Cardiac muscle cell (in vitro differentiated cells and primary cell): Measurements from ENCODE around the gene DPYSL4. TPM values are rescaled to one million over a fixed set of nuclear protein-coding genes. Genes with fewer than 3 reads are reported as not detected.
"Not testable (repeated sequence)": the region's sequence is repeated elsewhere in the genome, so short reads cannot be mapped to it uniquely, and the experiment has no call there.

ENCODE experiments used
- DNase-seq, 2 donors: peaks; one replicate each; pipeline versions ENCODE4 v3.0.0 to v3.0.0-alpha.2; 2010 to 2017; ENCODE audit warnings: low read depth in 1 of 2, low spot score in 1 of 2
- H3K27ac ChIP-seq: fragments of 200-600 bp; sonication (generic); 2 replicates; pipeline ENCODE4 v1.5.1; 2016
- H3K27me3 ChIP-seq: fragments of 200-600 bp; sonication (generic); 2 replicates; pipeline ENCODE4 v1.6.0; 2016; ENCODE audit warnings: control low read depth
- H3K36me3 ChIP-seq: fragments of 200-600 bp; sonication (generic); 2 replicates; pipeline ENCODE4 v1.5.1; 2016; ENCODE audit warnings: control low read depth
- H3K4me1 ChIP-seq: fragments of 200-600 bp; sonication (generic); 2 replicates; pipeline ENCODE4 v1.8.1; 2017; ENCODE audit warnings: low read depth, mild to moderate bottlenecking, mixed run types
- H3K4me3 ChIP-seq: fragments of 200-600 bp; sonication (generic); 2 replicates; pipeline ENCODE4 v1.5.1; 2016; ENCODE audit warnings: mild to moderate bottlenecking
- H3K9me3 ChIP-seq: fragments of 200-600 bp; sonication (generic); 2 replicates; pipeline ENCODE4 v1.5.1; 2017; ENCODE audit warnings: low read depth, mild to moderate bottlenecking, control low read depth
- CTCF ChIP-seq: IDR thresholded peaks from 2 replicates; pipeline ENCODE4 v1.5.1; 2012; ENCODE audit warnings: low read depth, mild to moderate bottlenecking, low read length
- polyA plus RNA-seq: library from polyadenylated mRNA; unstranded; fragments of >200 nt; fragmentation: Nextera tagmentation; extraction: Ambion mirVana; gene quantifications from 2 replicates; pipeline ENCODE4 v1.2.1, GENCODE V29; 2016
- total RNA-seq: library from RNA; depleted of rRNA; stranded (reverse); fragments of >200 nt; gene quantifications from 2 replicates; pipeline ENCODE4 v1.2.3, GENCODE V29; 2016

Gene DPYSL4
- total and polyA plus RNA-seq, 2 experiments from 2014 or later = 12.5 to 30.3 TPM

- H3K27me3 ChIP-seq, DNase-seq, H3K27ac ChIP-seq, H3K9me3 ChIP-seq, H3K4me3 ChIP-seq, H3K36me3 ChIP-seq: not testable (repeated sequence)
- H3K4me1 ChIP-seq = peaks cover 16% of the 10 kb centered on the region
Observed at GRCh38 chr10:132160834-132161622, 25.7 kb upstream of the DPYSL4 start.

DNA sequence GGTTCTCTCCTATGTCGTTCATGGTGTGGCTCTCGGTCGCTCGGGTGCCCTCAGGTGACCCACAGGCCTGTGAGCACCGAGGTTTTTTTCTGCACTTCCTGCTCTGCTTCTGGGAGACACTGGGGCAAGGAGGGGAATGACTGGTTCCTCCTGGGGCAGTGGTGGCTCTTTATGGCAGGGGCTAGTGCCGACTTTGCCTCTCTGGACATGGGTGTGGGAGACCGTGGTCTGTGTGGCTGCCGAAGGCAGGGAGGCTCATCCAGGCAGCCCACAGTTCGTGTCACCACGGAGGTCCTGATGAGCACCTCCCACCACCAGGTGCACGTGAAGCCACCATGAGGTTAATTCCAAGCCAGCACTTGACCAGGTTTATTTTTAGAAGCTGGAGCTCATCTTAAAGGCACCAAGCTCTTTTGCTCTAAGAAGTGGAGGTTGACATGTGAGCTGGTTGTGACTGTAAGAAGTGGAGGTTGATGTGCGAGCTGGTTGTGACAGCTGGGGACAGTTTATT is 24.7 kb upstream of the DPYSL4 start:
- Histone ChIP-seq H3K27me3 (no peaks in the 10 kb centered on the region), H3K27ac (no peak overlapping the region), H3K36me3 (no peaks in the 10 kb centered on the region), H3K9me3 (no peaks in the 10 kb centered on the region), H3K4me3 (no peak overlapping the region), H3K4me1 (peaks cover 16% of the 10 kb centered on the region)
- TF ChIP-seq CTCF = no peak
- peak in 1 of 2 donors; percentile 55 for DNase-seq

- Histone ChIP-seq H3K27me3 (no peaks in the 10 kb centered on the region), H3K4me3 (no peak overlapping the region), H3K4me1 (peaks cover 16% of the 10 kb centered on the region), H3K9me3 (no peaks in the 10 kb centered on the region), H3K36me3 (no peaks in the 10 kb centered on the region), H3K27ac (no peak overlapping the region)
- no peak for TF ChIP-seq CTCF
- no peak for DNase-seq
Observed at GRCh38 chr10:132162590-132163277, 24.0 kb upstream of the DPYSL4 start.

- H3K4me1 ChIP-seq = peaks cover 16% of the 10 kb centered on the region
- no peak for TF ChIP-seq CTCF
- H3K27ac ChIP-seq = no peak overlapping the region
- no peaks in the 10 kb centered on the region for H3K36me3 ChIP-seq
- H3K4me3 ChIP-seq = no peak overlapping the region
- peak in 1 of 2 donors; percentile 64 for DNase-seq
- no peaks in the 10 kb centered on the region for H3K9me3 ChIP-seq
- no peaks in the 10 kb centered on the region for H3K27me3 ChIP-seq
Observed at GRCh38 chr10:132163278-132163765, 23.4 kb upstream of the DPYSL4 start.

DNA sequence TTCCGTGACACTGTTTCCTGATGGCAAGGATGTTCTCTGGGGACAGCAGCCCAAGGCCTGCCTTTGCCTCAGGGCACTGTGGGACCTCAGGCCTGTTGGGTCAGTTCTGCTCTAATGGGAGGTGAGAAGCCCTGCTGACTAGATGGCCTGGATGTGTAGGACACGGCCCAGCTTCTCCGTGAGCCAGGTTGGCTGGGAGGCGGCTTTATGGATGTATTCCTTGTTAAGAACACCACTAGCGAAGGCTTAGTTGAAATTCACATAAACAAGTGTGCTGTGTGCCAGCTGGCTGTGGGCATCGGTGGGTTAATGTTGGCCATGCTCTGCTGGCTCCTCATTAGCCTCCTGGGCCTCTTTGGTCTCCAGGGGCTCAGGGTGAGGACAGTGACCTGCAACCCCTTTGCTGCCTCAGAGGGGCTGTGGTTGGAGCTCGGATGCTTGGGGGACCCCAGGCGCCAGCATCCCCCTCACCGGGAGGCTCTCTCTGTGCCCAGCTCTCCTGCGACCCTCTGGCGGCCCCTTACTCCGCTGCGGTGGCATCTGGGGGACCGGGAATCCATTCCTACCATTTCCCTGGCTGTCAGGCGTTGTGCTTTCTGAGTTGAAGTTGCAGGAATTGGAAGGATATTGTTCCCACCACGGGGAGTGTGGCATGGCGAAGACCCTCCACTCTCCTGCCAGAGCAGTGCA is 22.8 kb upstream of the DPYSL4 start:
- Histone ChIP-seq H3K4me1 (peaks cover 16% of the 10 kb centered on the region), H3K4me3 (no peak overlapping the region), H3K9me3 (no peaks in the 10 kb centered on the region), H3K27ac (no peak overlapping the region), H3K36me3 (no peaks in the 10 kb centered on the region), H3K27me3 (no peaks in the 10 kb centered on the region)
- no peak for TF ChIP-seq CTCF
- DNase-seq = no peak
